Stomach (tissue), 9 donors: Measurements from ENCODE around the gene FMN2. TPM values are rescaled to one million over a fixed set of nuclear protein-coding genes. Genes with fewer than 3 reads are reported as not detected.

Experiments
- DNase-seq, 2 donors: peaks; one replicate each; pipeline versions ENCODE4 v3.0.0 to v3.0.0-alpha.2; 2013 to 2019
- H3K27ac ChIP-seq, 5 donors: fragments of 200-600 bp in 4 of 5; sonication (generic) in 4 of 5; one replicate each; pipeline ENCODE4 v1.5.1; 2013 to 2019; ENCODE audit warnings: mild to moderate bottlenecking in 1 of 5, moderate library complexity in 1 of 5
- H3K27me3 ChIP-seq, 3 donors: fragments of 200-600 bp; sonication (generic); one replicate each; pipeline ENCODE4 v1.5.1; 2017 to 2019; ENCODE audit warnings: mixed run types in 1 of 3
- H3K36me3 ChIP-seq, 4 donors: fragments of 200-600 bp; sonication (generic); 1 replicate in 3 of 4; 2 replicates in 1 of 4; pipeline ENCODE4 v1.5.1; 2016 to 2019
- H3K4me1 ChIP-seq, 4 donors: fragments of 200-600 bp; sonication (generic); one replicate each; pipeline ENCODE4 v1.5.1; 2016 to 2019
- H3K4me3 ChIP-seq, 4 donors: fragments of 200-600 bp; sonication (generic) in 3 of 4; one replicate each; pipeline ENCODE4 v1.5.1; 2016 to 2019; ENCODE audit warnings: mild to moderate bottlenecking in 1 of 4
- H3K9me3 ChIP-seq, 4 donors: fragments of 200-600 bp; sonication (generic); one replicate each; pipeline ENCODE4 v1.5.1; 2016 to 2019
- CTCF ChIP-seq, 7 experiments: fragments of 450-650 bp in 4 of 7; fragments of 200-600 bp in 3 of 7; sonication (generic) in 3 of 7; IDR thresholded peaks; one replicate each; pipeline ENCODE4 v1.5.1; 2016 to 2019; ENCODE audit warnings: antibody characterized with exemption in 7 of 7, control low read depth in 2 of 7, mild to moderate bottlenecking in 1 of 7
- EP300 ChIP-seq: sonication (generic); formaldehyde crosslinking; IDR thresholded peaks from one replicate; pipeline ENCODE4 v1.6.1; 2017; ENCODE audit warnings: antibody characterized with exemption
- POLR2A ChIP-seq, 4 donors: fragments of 450-650 bp; IDR thresholded peaks; one replicate each; pipeline ENCODE4 v1.6.1; 2016; ENCODE audit warnings: antibody characterized with exemption in 4 of 4, control low read depth in 2 of 4, mild to moderate bottlenecking in 1 of 4, moderate library complexity in 1 of 4
- POLR2AphosphoS5 ChIP-seq, 3 donors: sonication (generic); formaldehyde crosslinking; IDR thresholded peaks; one replicate each; pipeline ENCODE4 v1.6.1; 2016; ENCODE audit warnings: antibody characterized with exemption in 3 of 3
- WGBS, 5 donors: extraction: QIAGEN DNeasy Blood & Tissue Kit in 3 of 5; methylation state at CpG; one replicate each; pipeline versions ENCODE4 v1.1.5 to v1.1.7; 2013 to 2018; 5-methylcytosine and 5-hydroxymethylcytosine counted together
- intact Hi-C: fragments of 100-400 bp; cut with DNase I; formaldehyde crosslinking; loops from one replicate; pipeline ENCODE4 v1.15.1; 2023; ENCODE audit warnings: low total_unique reads
- polyA plus RNA-seq, 3 donors: library from polyadenylated mRNA; stranded (reverse); fragments of 200-250 nt; gene quantifications; one replicate each; pipeline ENCODE4 v1.2.3, GENCODE V29; 2013
- total RNA-seq, 5 donors: library from RNA; depleted of rRNA; stranded (reverse); fragments of >200 nt; gene quantifications; one replicate each; pipeline versions ENCODE4 v1.1.0 to v1.2.3, GENCODE V29; 2014 to 2016
- donor health status: healthy with polysubstance abuse.
- donor health status: Bipolar disorder and iron deficiency.
- donor health status: healthy.

The FMN2 gene
- total and polyA plus RNA-seq, 8 donors, result 0.61 to 3.3 (median 0.87) TPM; not detected in 2

GRCh38 chr1:240116831-240117769 is 25.4 kb downstream of the FMN2 start:
- no peak for DNase-seq
- intact Hi-C loops, result no loop called here
- H3K4me1 ChIP-seq, result no peaks in the 10 kb centered on the region
- 78 to 90% (median 87%) methylated on average over 15 to 16 of the region's 16 CpGs for WGBS, 5 donors
- no peaks in the 10 kb centered on the region for H3K36me3 ChIP-seq
- H3K9me3 ChIP-seq, result no peaks in the 10 kb centered on the region
- no peaks in the 10 kb centered on the region for H3K27me3 ChIP-seq
- H3K27ac ChIP-seq, result no peak overlapping the region
- H3K4me3 ChIP-seq, result no peak overlapping the region
- no peak for TF ChIP-seq POLR2A (IDR thresholded peaks at IDR 0.05)
- no peak for TF ChIP-seq EP300
- no peak for TF ChIP-seq CTCF (IDR thresholded peaks at IDR 0.05)
- TF ChIP-seq POLR2AphosphoS5 (IDR thresholded peaks at IDR 0.05), result no peak

- H3K9me3 ChIP-seq, result no peaks in the 10 kb centered on the region
- WGBS, 5 donors, result 65 to 79% (median 68%) methylated on average over 3 of the region's 3 CpGs
- no peaks in the 10 kb centered on the region for H3K36me3 ChIP-seq
- intact Hi-C loops, result no loop called here
- H3K4me3 ChIP-seq, result no peak overlapping the region
- DNase-seq, result no peak
- TF ChIP-seq POLR2AphosphoS5 (IDR thresholded peaks at IDR 0.05) (no peak), CTCF (IDR thresholded peaks at IDR 0.05) (no peak), POLR2A (IDR thresholded peaks at IDR 0.05) (no peak), EP300 (no peak)
- H3K27me3 ChIP-seq, result no peaks in the 10 kb centered on the region
- H3K27ac ChIP-seq, result no peak overlapping the region
- no peaks in the 10 kb centered on the region for H3K4me1 ChIP-seq
These were observed 26.2 kb downstream of the FMN2 start for GRCh38 chr1:240117930-240118329.

GRCh38 chr1:240122639-240123613 is 31.2 kb downstream of the FMN2 start:
- no peaks in the 10 kb centered on the region for H3K36me3 ChIP-seq
- no peaks in the 10 kb centered on the region for H3K4me1 ChIP-seq
- DNase-seq, result peak in 1 of 2 donors; percentile 82
- H3K27ac ChIP-seq, result no peak overlapping the region
- intact Hi-C loops, result no loop called here
- WGBS, 5 donors, result 28 to 47% (median 38%) methylated on average over 15 to 20 of the region's 20 CpGs
- TF ChIP-seq POLR2A (IDR thresholded peaks at IDR 0.05) (no peak), EP300 (no peak), CTCF (IDR thresholded peaks at IDR 0.05) (no peak), POLR2AphosphoS5 (IDR thresholded peaks at IDR 0.05) (no peak)
- H3K9me3 ChIP-seq, result no peaks in the 10 kb centered on the region
- no peak overlapping the region for H3K4me3 ChIP-seq
- no peaks in the 10 kb centered on the region for H3K27me3 ChIP-seq

GRCh38 chr1:240126821-240127220 is 35.1 kb downstream of the FMN2 start:
- TF ChIP-seq CTCF (IDR thresholded peaks at IDR 0.05) (no peak), POLR2AphosphoS5 (IDR thresholded peaks at IDR 0.05) (no peak), POLR2A (IDR thresholded peaks at IDR 0.05) (no peak), EP300 (no peak)
- Histone ChIP-seq H3K9me3 (no peaks in the 10 kb centered on the region), H3K27ac (no peak overlapping the region), H3K36me3 (no peaks in the 10 kb centered on the region), H3K4me1 (no peaks in the 10 kb centered on the region), H3K4me3 (no peak overlapping the region), H3K27me3 (no peaks in the 10 kb centered on the region)
- intact Hi-C loops, result no loop called here
- no peak for DNase-seq
- WGBS, 5 donors, result 82 to 95% (median 91%) methylated on average over 6 of the region's 6 CpGs
